GM13976 (cell line): ENCODE data around the gene HOXA9.

Experiments used
- DNase-seq: peaks from one replicate; pipeline ENCODE4 v3.0.0; 2012; ENCODE audit warnings: low spot score
- CTCF ChIP-seq: IDR thresholded peaks from 2 replicates; pipeline ENCODE4 v1.5.1; 2012; ENCODE audit warnings: borderline replicate concordance, mild to moderate bottlenecking; ENCODE audit not compliant: insufficient read depth; ENCODE audit errors: extremely low read depth, missing control alignments, control extremely low read depth
- in situ Hi-C: fragments of 300-500 bp; cut with MboI; formaldehyde crosslinking; loops from one replicate; pipeline ENCODE4 v1.12.0; 2022; ENCODE audit warnings: low sequenced_read_pairs, mixed read lengths, inconsistent platforms; ENCODE audit not compliant: unreplicated experiment

Gene HOXA9

GRCh38 chr7:27158436-27159265 is 6.7 kb downstream of the HOXA9 start:
- no peak for DNase-seq
- in situ Hi-C loops = loop anchor here (5.0 to 25.0 kb wide), 4 partner anchors 304 to 784 kb away; no protein-coding TSS in a partner anchor
- no peak for TF ChIP-seq CTCF

GRCh38 chr7:27157702-27158431 is 7.5 kb downstream of the HOXA9 start:
- in situ Hi-C loops = loop anchor here (5.0 to 25.0 kb wide), 4 partner anchors 303 to 783 kb away; no protein-coding TSS in a partner anchor
- TF ChIP-seq CTCF = no peak
- no peak for DNase-seq

- DNase-seq = no peak
Measured at GRCh38 chr7:27156916-27157701, 8.2 kb downstream of the HOXA9 start.

GRCh38 chr7:27156508-27156898 is 8.8 kb downstream of the HOXA9 start, which contains the start of gene HOXA7:
Gene HOXA7 (minus strand): TSS chr7:27156675. CDS start chr7:27156545, 130 bp downstream.
- TF ChIP-seq CTCF = no peak
- in situ Hi-C loops = loop anchor here (5.0 to 25.0 kb wide), 4 partner anchors 302 to 782 kb away; no protein-coding TSS in a partner anchor
- no peak for DNase-seq

More at GRCh38 chr7:27156916-27157701, 8.2 kb downstream of the HOXA9 start:
- in situ Hi-C loops = loop anchor here (5.0 to 25.0 kb wide), 4 partner anchors 302 to 782 kb away; no protein-coding TSS in a partner anchor
- TF ChIP-seq CTCF = no peak

GRCh38 chr7:27155816-27156507 is 9.4 kb downstream of the HOXA9 start:
- in situ Hi-C loops = loop anchor here (5.0 to 25.0 kb wide), 4 partner anchors 301 to 781 kb away; no protein-coding TSS in a partner anchor
- no peak for DNase-seq
- TF ChIP-seq CTCF = no peak
